Rectal smooth muscle tissue (tissue), 1 donor: ENCODE results near the gene DBI.
"Not testable (repeated sequence)": the region's sequence is repeated elsewhere in the genome, so short reads cannot be mapped to it uniquely, and the experiment has no call there.

Experiments
- H3K27ac ChIP-seq: one replicate; pipeline ENCODE4 v1.7.0; 2013; ENCODE audit warnings: low read depth, low read length, inconsistent platforms
- H3K27me3 ChIP-seq: one replicate; pipeline ENCODE4 v1.7.0; 2013; ENCODE audit warnings: low read length; ENCODE audit not compliant: control insufficient read depth, insufficient read depth
- H3K36me3 ChIP-seq: one replicate; pipeline ENCODE4 v1.7.0; 2013; ENCODE audit warnings: low read length; ENCODE audit not compliant: control insufficient read depth, insufficient read depth
- H3K4me1 ChIP-seq: one replicate; pipeline ENCODE4 v1.7.0; 2013; ENCODE audit warnings: low read length; ENCODE audit not compliant: control insufficient read depth, insufficient read depth
- H3K4me3 ChIP-seq: one replicate; pipeline ENCODE4 v1.7.0; 2013; ENCODE audit warnings: low read length
- H3K9ac ChIP-seq: one replicate; pipeline ENCODE4 v1.7.0; 2013; ENCODE audit warnings: low read length

The DBI gene

DNA sequence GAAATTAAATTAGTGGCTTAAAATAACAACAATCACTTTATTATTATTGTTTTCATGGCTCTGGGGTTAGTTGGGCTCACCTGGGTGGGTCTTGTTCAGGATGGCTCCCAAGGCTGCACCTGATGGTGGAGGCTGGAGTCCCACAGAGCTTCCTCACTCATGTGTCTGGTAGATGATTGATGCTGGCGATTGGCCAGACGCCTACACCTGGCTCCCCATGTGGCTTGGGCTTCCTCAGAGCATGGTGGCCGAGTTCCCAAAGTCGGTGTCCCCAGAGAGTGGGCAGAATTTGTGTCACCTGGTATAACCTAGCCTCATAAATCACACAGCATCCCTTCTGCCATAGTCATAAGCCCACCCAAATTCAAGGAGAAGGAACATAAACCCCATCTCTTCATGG, 18.2 kb downstream of the DBI start:
- Histone ChIP-seq H3K27ac (no peak overlapping the region), H3K4me1 (no peaks in the 10 kb centered on the region), H3K9ac (no peak overlapping the region), H3K4me3 (no peak overlapping the region), H3K27me3 (no peaks in the 10 kb centered on the region), H3K36me3 (no peaks in the 10 kb centered on the region)

DNA sequence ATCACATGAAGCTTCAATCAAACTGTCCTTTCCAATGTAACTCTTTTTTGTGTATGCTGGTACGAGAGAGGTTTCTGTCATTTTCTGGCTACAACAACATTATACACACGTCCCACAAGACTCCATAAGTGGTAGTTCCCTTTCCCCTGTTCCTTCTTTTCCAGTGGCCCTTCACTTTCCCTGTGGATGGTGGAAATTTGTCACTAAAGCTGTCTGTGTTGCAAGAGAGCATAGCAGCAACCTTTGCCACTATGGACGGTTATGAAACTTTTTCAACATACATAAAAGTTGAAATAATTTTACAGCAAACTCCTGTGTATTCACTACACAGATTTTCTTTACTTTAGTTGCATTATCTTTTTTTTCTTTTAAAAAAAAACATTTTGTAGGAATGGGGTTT, 18.7 kb downstream of the DBI start:
- no peaks in the 10 kb centered on the region for H3K27me3 ChIP-seq
- no peak overlapping the region for H3K27ac ChIP-seq
- no peak overlapping the region for H3K4me3 ChIP-seq
- no peaks in the 10 kb centered on the region for H3K4me1 ChIP-seq
- no peak overlapping the region for H3K9ac ChIP-seq
- no peaks in the 10 kb centered on the region for H3K36me3 ChIP-seq

DNA sequence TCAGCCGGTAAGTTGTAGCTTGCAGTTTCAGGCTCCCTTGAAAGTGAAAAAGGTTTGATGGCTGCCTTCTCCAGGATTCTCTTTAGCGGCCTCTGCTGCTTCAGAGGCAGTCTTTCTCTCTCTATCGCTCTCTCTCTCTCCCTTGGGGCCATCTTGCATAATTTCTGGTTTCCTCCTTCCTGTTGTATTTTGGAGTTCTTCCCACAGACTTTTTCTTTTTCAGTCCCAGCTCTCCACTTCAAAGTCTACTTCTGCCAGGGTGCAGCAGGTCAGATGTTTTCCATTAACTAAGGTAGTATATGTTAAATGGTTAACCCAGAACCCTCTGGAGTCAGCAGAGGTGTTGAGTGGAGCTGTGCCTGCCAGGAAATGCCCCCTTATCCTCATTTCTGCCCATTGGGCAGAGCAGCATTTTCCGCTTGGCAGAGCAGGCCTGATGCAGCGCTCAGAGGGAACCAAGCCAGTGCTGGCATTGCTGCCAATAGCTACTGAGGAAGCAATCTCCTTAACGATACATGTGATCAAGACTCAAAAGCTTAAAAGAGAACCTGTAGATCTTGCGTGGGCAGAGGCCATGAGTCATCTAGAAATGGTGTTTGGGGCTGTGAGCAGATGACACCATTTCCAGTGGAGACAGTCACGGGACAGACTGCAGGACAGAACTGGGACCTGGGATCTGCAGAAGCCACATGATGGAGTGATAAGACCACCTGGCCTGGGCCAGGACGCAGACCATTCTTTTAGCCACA, 20.8 kb downstream of the DBI start:
- Histone ChIP-seq H3K27ac (no peak overlapping the region), H3K9ac (no peak overlapping the region), H3K4me1 (no peaks in the 10 kb centered on the region), H3K27me3 (no peaks in the 10 kb centered on the region), H3K4me3 (no peak overlapping the region), H3K36me3 (no peaks in the 10 kb centered on the region)

- H3K4me3 ChIP-seq, result no peak overlapping the region
- H3K4me1 ChIP-seq, result no peaks in the 10 kb centered on the region
- no peak overlapping the region for H3K27ac ChIP-seq
- no peaks in the 10 kb centered on the region for H3K27me3 ChIP-seq
- no peaks in the 10 kb centered on the region for H3K36me3 ChIP-seq
- no peak overlapping the region for H3K9ac ChIP-seq
Observed at GRCh38 chr2:119389615-119390306, 23.0 kb downstream of the DBI start.

GRCh38 chr2:119393971-119394748, 27.4 kb downstream of the DBI start:
- no peak overlapping the region for H3K9ac ChIP-seq
- no peaks in the 10 kb centered on the region for H3K4me1 ChIP-seq
- no peak overlapping the region for H3K4me3 ChIP-seq
- H3K27ac ChIP-seq, result no peak overlapping the region
- no peaks in the 10 kb centered on the region for H3K36me3 ChIP-seq
- no peaks in the 10 kb centered on the region for H3K27me3 ChIP-seq

DNA sequence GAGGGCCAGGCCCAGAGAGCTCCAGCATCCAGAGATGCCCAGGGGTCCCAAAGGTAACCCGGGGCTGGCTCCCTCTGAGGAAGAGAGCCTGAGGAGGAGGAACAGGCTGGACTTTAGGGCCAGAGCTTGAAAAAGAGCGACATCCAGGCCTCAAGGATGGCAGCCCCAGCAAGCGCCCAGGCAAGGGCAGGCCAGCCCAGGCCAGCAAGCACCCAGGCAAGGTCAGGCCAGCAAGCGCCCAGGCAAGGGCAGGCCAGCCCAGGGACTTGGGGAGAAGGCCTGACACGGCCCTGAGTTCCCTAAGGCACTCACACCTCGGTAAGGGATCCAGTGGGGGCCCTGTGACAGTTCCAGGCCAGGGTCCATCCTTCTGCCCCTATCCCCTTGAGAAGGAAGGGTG, 30.4 kb downstream of the DBI start:
- no peaks in the 10 kb centered on the region for H3K4me1 ChIP-seq
- H3K9ac ChIP-seq, result no peak overlapping the region
- no peak overlapping the region for H3K4me3 ChIP-seq
- no peak overlapping the region for H3K27ac ChIP-seq
- no peaks in the 10 kb centered on the region for H3K36me3 ChIP-seq
- no peaks in the 10 kb centered on the region for H3K27me3 ChIP-seq

DNA sequence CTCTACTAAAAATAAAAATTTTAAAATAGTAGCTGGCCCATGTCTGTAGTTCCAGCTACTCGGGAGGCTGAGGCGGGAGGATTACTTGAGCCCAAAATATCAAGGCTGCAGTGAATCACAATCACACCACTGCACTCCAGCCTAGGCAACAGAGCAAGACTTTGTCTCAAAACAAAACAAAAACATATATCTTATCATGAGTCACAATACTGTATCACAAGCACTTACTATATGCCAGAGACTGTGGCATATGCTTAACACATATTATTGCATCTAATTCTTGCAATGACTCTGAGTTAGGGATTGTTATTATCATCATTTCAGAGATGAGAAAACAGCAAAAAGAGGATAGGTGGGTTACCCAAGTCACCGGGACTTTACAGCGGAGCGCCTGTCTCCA, 35.3 kb downstream of the DBI start:
- Histone ChIP-seq H3K9ac (no peak overlapping the region), H3K36me3 (no peaks in the 10 kb centered on the region), H3K4me1 (no peaks in the 10 kb centered on the region), H3K27ac (no peak overlapping the region), H3K27me3 (no peaks in the 10 kb centered on the region), H3K4me3 (no peak overlapping the region)

GRCh38 chr2:119402645-119403560, 36.1 kb downstream of the DBI start:
- no peaks in the 10 kb centered on the region for H3K36me3 ChIP-seq
- H3K27me3 ChIP-seq, result no peaks in the 10 kb centered on the region
- no peak overlapping the region for H3K4me3 ChIP-seq
- H3K27ac ChIP-seq, result no peak overlapping the region
- H3K4me1 ChIP-seq, result no peaks in the 10 kb centered on the region
- no peak overlapping the region for H3K9ac ChIP-seq

GRCh38 chr2:119403618-119404017, 36.8 kb downstream of the DBI start:
- H3K27ac ChIP-seq, H3K4me1 ChIP-seq, H3K4me3 ChIP-seq: not testable (repeated sequence)

GRCh38 chr2:119405151-119405550, 38.4 kb downstream of the DBI start:
- no peak overlapping the region for H3K9ac ChIP-seq
- H3K27ac ChIP-seq, result no peak overlapping the region
- H3K27me3 ChIP-seq, result no peaks in the 10 kb centered on the region
- H3K4me3 ChIP-seq, result no peak overlapping the region
- H3K4me1 ChIP-seq, result no peaks in the 10 kb centered on the region
- no peaks in the 10 kb centered on the region for H3K36me3 ChIP-seq

More at GRCh38 chr2:119403618-119404017, 36.8 kb downstream of the DBI start:
- H3K36me3 ChIP-seq, H3K9ac ChIP-seq, H3K27me3 ChIP-seq: not testable (repeated sequence)

GRCh38 chr2:119407430-119408220, 40.8 kb downstream of the DBI start:
- no peaks in the 10 kb centered on the region for H3K4me1 ChIP-seq
- H3K27ac ChIP-seq, result no peak overlapping the region
- no peaks in the 10 kb centered on the region for H3K27me3 ChIP-seq
- no peak overlapping the region for H3K9ac ChIP-seq
- no peak overlapping the region for H3K4me3 ChIP-seq
- H3K36me3 ChIP-seq, result no peaks in the 10 kb centered on the region
